ENCODE data around the gene PON2. TPM values are rescaled to one million over a fixed set of nuclear protein-coding genes. Genes with fewer than 3 reads are reported as not detected.
"Not testable (repeated sequence)": the region's sequence is repeated elsewhere in the genome, so short reads cannot be mapped to it uniquely, and the experiment has no call there.

The PON2 gene
- total and polyA plus RNA-seq, 2 experiments from 2014 or later: 39.4 to 42.4 TPM

DNA sequence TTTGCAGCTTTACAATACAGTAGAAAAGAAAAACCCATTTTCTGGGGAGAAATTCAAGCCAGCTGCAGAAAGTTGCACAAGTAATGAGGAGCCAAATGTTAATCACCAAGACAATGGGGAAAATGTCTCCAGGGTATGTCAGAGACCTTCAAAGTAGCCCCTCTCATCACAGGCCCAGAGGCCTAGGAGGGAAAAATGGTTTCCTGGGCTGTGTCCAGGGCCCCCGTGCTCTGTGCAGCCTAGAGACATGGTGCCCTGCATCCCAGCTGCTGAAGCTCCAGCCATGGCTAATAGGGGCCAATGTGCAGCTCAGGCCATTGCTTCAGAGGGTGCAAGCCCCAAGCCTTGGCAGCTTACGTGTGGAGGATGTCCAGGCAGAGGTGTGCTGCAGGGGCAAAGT lies 25.8 kb upstream of the PON2 start:
- H3K4me3 Mint-ChIP-seq; H3K27ac Mint-ChIP-seq; H3K4me1 Mint-ChIP-seq; H4K20me1 ChIP-seq (replicated peaks; ENCODE audit: insufficient read depth); H3F3A ChIP-seq (replicated peaks; ENCODE audit: low read depth); H3K27ac ChIP-seq (ENCODE audit: low read depth); H2AFZ ChIP-seq; H3K4me3 ChIP-seq; H3K4me1 ChIP-seq (ENCODE audit: insufficient read depth); H3K79me2 ChIP-seq (replicated peaks; ENCODE audit: insufficient read depth); H3K27me3 ChIP-seq (ENCODE audit: insufficient read depth); H3K27me3 Mint-ChIP-seq (ENCODE audit: insufficient read depth, low read depth, poor library complexity); H3K36me3 ChIP-seq (ENCODE audit: insufficient read depth); DNase-seq (ENCODE audit: low spot score); H3K9me2 ChIP-seq (ENCODE audit: insufficient read depth); H3K4me2 ChIP-seq; ATAC-seq: not testable (repeated sequence)
- Mint-ChIP-seq H3K36me3 (ENCODE audit: low read depth) (peaks cover 22% of the 10 kb centered on the region), H3K9me3 (peaks cover 40% of the 10 kb centered on the region)

DNA sequence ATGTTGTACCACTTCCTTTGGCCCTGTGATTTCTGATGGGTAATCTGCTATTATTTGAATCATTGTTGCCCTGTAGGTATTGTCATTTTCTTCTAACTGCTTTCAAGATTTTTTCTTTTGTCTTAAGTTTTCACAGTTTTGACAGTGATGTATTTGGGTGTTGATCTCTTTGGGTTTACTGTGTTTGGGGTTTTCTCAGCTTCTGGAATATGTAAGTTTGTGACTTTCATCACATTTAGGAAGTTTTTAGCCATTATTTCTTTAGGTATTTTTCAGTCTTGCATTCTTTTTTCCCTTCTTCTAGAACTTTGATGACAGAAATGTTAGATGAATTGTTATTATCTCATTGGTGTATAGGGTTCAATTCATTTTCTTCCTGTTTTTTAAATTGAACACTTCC lies 23.1 kb upstream of the PON2 start:
- Histone ChIP-seq H3K27ac (ENCODE audit: low read depth) (no peak overlapping the region), H3K36me3 (ENCODE audit: insufficient read depth) (no peaks in the 10 kb centered on the region), H3K9me2 (ENCODE audit: insufficient read depth) (no peaks in the 10 kb centered on the region; the same call in 1 of the 2 replicates), H3K4me2 (no peak overlapping the region), H3F3A (replicated peaks; ENCODE audit: low read depth) (no peaks in the 10 kb centered on the region), H3K79me2 (replicated peaks; ENCODE audit: insufficient read depth) (no peaks in the 10 kb centered on the region), H2AFZ (no peak overlapping the region), H3K4me3 (no peak overlapping the region), H3K4me1 (ENCODE audit: insufficient read depth) (no peaks in the 10 kb centered on the region), H4K20me1 (replicated peaks; ENCODE audit: insufficient read depth) (no peaks in the 10 kb centered on the region), H3K27me3 (ENCODE audit: insufficient read depth) (no peaks in the 10 kb centered on the region)
- Mint-ChIP-seq H3K4me1 (no peaks in the 10 kb centered on the region), H3K27me3 (ENCODE audit: insufficient read depth, low read depth, poor library complexity) (no peaks in the 10 kb centered on the region), H3K36me3 (ENCODE audit: low read depth) (peaks cover 22% of the 10 kb centered on the region), H3K9me3 (peaks cover 38% of the 10 kb centered on the region), H3K27ac (no peak overlapping the region), H3K4me3 (no peak overlapping the region)
- ATAC-seq (no peak), DNase-seq (ENCODE audit: low spot score) (no peak)
- TF ChIP-seq, protein P1, sequence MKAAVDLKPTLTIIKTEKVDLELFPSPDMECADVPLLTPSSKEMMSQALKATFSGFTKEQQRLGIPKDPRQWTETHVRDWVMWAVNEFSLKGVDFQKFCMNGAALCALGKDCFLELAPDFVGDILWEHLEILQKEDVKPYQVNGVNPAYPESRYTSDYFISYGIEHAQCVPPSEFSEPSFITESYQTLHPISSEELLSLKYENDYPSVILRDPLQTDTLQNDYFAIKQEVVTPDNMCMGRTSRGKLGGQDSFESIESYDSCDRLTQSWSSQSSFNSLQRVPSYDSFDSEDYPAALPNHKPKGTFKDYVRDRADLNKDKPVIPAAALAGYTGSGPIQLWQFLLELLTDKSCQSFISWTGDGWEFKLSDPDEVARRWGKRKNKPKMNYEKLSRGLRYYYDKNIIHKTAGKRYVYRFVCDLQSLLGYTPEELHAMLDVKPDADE (IDR thresholded peaks at IDR 0.05): no peak
- TF ChIP-seq ZNF331 (CRISPR knock-in tag; IDR thresholded peaks at IDR 0.05; ENCODE audit: low read depth) (no peak), EZH2phosphoT487 (IDR thresholded peaks at IDR 0.05; ENCODE audit: unreplicated experiment) (no peak)
- TF ChIP-seq, protein P2, sequence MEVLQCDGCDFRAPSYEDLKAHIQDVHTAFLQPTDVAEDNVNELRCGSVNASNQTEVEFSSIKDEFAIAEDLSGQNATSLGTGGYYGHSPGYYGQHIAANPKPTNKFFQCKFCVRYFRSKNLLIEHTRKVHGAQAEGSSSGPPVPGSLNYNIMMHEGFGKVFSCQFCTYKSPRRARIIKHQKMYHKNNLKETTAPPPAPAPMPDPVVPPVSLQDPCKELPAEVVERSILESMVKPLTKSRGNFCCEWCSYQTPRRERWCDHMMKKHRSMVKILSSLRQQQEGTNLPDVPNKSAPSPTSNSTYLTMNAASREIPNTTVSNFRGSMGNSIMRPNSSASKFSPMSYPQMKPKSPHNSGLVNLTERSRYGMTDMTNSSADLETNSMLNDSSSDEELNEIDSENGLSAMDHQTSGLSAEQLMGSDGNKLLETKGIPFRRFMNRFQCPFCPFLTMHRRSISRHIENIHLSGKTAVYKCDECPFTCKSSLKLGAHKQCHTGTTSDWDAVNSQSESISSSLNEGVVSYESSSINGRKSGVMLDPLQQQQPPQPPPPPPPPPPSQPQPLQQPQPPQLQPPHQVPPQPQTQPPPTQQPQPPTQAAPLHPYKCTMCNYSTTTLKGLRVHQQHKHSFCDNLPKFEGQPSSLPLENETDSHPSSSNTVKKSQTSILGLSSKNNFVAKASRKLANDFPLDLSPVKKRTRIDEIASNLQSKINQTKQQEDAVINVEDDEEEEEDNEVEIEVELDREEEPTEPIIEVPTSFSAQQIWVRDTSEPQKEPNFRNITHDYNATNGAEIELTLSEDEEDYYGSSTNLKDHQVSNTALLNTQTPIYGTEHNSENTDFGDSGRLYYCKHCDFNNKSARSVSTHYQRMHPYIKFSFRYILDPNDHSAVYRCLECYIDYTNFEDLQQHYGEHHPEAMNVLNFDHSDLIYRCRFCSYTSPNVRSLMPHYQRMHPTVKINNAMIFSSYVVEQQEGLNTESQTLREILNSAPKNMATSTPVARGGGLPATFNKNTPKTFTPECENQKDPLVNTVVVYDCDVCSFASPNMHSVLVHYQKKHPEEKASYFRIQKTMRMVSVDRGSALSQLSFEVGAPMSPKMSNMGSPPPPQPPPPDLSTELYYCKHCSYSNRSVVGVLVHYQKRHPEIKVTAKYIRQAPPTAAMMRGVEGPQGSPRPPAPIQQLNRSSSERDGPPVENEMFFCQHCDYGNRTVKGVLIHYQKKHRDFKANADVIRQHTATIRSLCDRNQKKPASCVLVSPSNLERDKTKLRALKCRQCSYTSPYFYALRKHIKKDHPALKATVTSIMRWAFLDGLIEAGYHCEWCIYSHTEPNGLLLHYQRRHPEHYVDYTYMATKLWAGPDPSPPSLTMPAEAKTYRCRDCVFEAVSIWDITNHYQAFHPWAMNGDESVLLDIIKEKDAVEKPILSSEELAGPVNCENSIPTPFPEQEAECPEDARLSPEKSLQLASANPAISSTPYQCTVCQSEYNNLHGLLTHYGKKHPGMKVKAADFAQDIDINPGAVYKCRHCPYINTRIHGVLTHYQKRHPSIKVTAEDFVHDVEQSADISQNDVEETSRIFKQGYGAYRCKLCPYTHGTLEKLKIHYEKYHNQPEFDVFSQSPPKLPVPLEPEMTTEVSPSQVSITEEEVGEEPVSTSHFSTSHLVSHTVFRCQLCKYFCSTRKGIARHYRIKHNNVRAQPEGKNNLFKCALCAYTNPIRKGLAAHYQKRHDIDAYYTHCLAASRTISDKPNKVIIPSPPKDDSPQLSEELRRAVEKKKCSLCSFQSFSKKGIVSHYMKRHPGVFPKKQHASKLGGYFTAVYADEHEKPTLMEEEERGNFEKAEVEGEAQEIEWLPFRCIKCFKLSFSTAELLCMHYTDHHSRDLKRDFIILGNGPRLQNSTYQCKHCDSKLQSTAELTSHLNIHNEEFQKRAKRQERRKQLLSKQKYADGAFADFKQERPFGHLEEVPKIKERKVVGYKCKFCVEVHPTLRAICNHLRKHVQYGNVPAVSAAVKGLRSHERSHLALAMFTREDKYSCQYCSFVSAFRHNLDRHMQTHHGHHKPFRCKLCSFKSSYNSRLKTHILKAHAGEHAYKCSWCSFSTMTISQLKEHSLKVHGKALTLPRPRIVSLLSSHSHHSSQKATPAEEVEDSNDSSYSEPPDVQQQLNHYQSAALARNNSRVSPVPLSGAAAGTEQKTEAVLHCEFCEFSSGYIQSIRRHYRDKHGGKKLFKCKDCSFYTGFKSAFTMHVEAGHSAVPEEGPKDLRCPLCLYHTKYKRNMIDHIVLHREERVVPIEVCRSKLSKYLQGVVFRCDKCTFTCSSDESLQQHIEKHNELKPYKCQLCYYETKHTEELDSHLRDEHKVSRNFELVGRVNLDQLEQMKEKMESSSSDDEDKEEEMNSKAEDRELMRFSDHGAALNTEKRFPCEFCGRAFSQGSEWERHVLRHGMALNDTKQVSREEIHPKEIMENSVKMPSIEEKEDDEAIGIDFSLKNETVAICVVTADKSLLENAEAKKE (CRISPR knock-in tag; IDR thresholded peaks at IDR 0.05): no peak
